Tibial artery (tissue), 4 donors: ENCODE data around the gene LFNG.
A peak's percentile ranks its signal among the peaks of the same experiment; 100 is the strongest.

Experiments
- DNase-seq, 2 donors: peaks; one replicate each; pipeline ENCODE4 v3.0.0-alpha.2; 2019
- H3K27ac ChIP-seq, 2 donors: fragments of 200-600 bp; sonication (generic) in 1 of 2; 1 replicate in 1 of 2; 2 replicates in 1 of 2; pipeline ENCODE4 v1.5.1; 2018 to 2019; ENCODE audit warnings: mild to moderate bottlenecking in 1 of 2
- H3K27me3 ChIP-seq, 2 donors: fragments of 200-600 bp; sonication (generic) in 1 of 2; one replicate each; pipeline versions ENCODE4 v1.5.1 to v1.6.0; 2016 to 2019
- H3K36me3 ChIP-seq, 3 donors: fragments of 200-600 bp; sonication (generic) in 2 of 3; one replicate each; pipeline ENCODE4 v1.5.1; 2016 to 2019; ENCODE audit warnings: mild to moderate bottlenecking in 2 of 3
- H3K4me1 ChIP-seq, 4 donors: fragments of 200-600 bp; sonication (generic) in 2 of 4; 1 replicate in 3 of 4; 2 replicates in 1 of 4; pipeline ENCODE4 v1.5.1; 2016 to 2019
- H3K4me3 ChIP-seq, 2 donors: fragments of 200-600 bp; sonication (generic) in 1 of 2; 1 replicate in 1 of 2; 2 replicates in 1 of 2; pipeline ENCODE4 v1.5.1; 2018 to 2019; ENCODE audit warnings: mild to moderate bottlenecking in 2 of 2
- H3K9me3 ChIP-seq, 3 donors: fragments of 200-600 bp; sonication (generic) in 1 of 3; one replicate each; pipeline ENCODE4 v1.5.1; 2016 to 2019
- CTCF ChIP-seq, 2 experiments: fragments of 200-600 bp in 1 of 2; fragments of 450-650 bp in 1 of 2; IDR thresholded peaks; one replicate each; pipeline ENCODE4 v1.5.1; 2017 to 2019; ENCODE audit warnings: antibody characterized with exemption in 2 of 2, mild to moderate bottlenecking in 1 of 2, moderate library complexity in 1 of 2
- intact Hi-C: fragments of 100-400 bp; cut with DNase I; formaldehyde crosslinking; loops from one replicate; pipeline ENCODE4 v1.15.0; 2023; ENCODE audit warnings: low total_unique reads

Gene LFNG

GRCh38 chr7:2545746-2546425, 26.3 kb downstream of the LFNG start:
- Histone ChIP-seq H3K4me1 (no peaks in the 10 kb centered on the region), H3K36me3 (peaks cover 62 to 92% (median 79%) of the 10 kb centered on the region in 3 donors), H3K27ac (no peak overlapping the region), H3K27me3 (no peaks in the 10 kb centered on the region), H3K9me3 (no peaks in the 10 kb centered on the region), H3K4me3 (no peak overlapping the region)
- no peak for TF ChIP-seq CTCF (IDR thresholded peaks at IDR 0.05)
- intact Hi-C loops, result no loop called here
- DNase-seq, result peak in 1 of 2 donors; percentile 52

DNA sequence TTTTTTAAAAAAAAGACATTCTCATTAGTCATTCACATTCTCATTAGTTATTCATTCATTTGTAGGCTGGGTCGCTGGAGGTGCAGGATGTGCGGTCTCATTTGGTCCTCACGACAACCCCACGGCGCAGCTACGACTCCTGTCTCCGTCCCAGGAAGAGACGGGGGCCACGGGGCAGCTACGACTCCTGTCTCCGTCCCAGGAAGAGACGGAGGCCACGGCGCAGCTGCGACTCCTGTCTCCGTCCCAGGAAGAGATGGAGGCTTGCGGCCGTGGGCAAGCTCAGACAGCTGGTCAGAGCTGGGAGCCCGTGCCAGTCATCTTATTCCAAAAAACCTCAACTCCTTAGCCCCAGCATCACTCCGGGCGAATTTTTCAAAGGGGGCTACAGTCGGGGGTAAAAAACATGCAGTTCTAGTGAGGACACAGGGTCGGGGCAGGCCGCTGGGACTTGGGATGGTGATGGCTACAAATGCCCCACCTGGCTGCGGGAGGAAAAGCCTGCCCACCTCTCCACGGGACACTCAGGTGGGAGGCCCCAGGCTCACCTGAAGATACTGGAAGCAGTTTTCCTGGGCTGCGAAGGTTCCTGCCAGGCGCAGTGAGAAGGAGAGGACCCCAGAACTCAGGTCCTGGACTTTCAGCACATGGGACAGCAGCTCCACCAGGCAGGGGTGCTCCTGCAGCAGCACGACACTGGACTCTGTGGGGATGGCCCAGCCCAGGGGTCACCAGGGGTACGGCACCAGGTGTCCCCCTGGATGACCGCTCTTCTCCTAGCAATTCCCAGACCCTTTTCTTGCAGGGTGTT, 27.4 kb downstream of the LFNG start:
- peak in 1 of 2 donors; percentile 54 for DNase-seq
- no peaks in the 10 kb centered on the region for H3K27me3 ChIP-seq
- H3K9me3 ChIP-seq, result no peaks in the 10 kb centered on the region
- intact Hi-C loops, result no loop called here
- no peaks in the 10 kb centered on the region for H3K4me1 ChIP-seq
- TF ChIP-seq CTCF (IDR thresholded peaks at IDR 0.05), result no peak
- no peak overlapping the region for H3K27ac ChIP-seq
- H3K36me3 ChIP-seq, result peaks cover 52 to 81% (median 68%) of the 10 kb centered on the region in 3 donors
- H3K4me3 ChIP-seq, result no peak overlapping the region

- DNase-seq, result no peak
- intact Hi-C loops, result no loop called here
Measured at GRCh38 chr7:2551418-2551817, 31.8 kb downstream of the LFNG start.

DNA sequence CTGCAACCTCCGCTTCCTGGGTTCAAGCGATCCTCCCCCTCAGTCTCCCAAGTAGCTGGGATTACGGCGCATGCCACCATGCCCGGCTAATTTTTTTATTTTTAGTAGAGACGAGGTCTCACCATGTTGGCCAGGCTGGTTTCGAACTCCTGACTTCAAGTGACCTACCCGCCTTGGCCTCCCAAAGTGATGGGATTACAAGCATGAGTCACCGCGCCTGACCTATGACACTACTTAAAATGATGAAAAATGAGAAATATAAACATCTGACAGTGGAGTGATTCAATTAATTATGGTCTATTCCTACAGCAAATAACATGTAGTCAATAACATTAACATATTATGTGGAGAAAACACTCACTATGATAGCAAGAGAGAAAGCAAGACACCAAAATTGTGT, 33.5 kb downstream of the LFNG start:
- Histone ChIP-seq H3K4me1 (peaks cover 0 to 26% (median 19%) of the 10 kb centered on the region in 4 donors), H3K4me3 (no peak overlapping the region), H3K27ac (no peak overlapping the region), H3K9me3 (no peaks in the 10 kb centered on the region), H3K27me3 (no peaks in the 10 kb centered on the region), H3K36me3 (peaks cover 0 to 20% (median 12%) of the 10 kb centered on the region in 3 donors)
- DNase-seq, result peak in 1 of 2 donors; percentile 39
- no peak for TF ChIP-seq CTCF (IDR thresholded peaks at IDR 0.05)
- intact Hi-C loops, result no loop called here

More at GRCh38 chr7:2551418-2551817, 31.8 kb downstream of the LFNG start:
- no peaks in the 10 kb centered on the region for H3K9me3 ChIP-seq
- peaks cover 0 to 21% (median 17%) of the 10 kb centered on the region in 4 donors for H3K4me1 ChIP-seq
- no peak overlapping the region for H3K4me3 ChIP-seq
- H3K36me3 ChIP-seq, result peaks cover 15 to 37% (median 27%) of the 10 kb centered on the region in 3 donors
- no peak for TF ChIP-seq CTCF (IDR thresholded peaks at IDR 0.05)
- H3K27me3 ChIP-seq, result no peaks in the 10 kb centered on the region
- H3K27ac ChIP-seq, result no peak overlapping the region

DNA sequence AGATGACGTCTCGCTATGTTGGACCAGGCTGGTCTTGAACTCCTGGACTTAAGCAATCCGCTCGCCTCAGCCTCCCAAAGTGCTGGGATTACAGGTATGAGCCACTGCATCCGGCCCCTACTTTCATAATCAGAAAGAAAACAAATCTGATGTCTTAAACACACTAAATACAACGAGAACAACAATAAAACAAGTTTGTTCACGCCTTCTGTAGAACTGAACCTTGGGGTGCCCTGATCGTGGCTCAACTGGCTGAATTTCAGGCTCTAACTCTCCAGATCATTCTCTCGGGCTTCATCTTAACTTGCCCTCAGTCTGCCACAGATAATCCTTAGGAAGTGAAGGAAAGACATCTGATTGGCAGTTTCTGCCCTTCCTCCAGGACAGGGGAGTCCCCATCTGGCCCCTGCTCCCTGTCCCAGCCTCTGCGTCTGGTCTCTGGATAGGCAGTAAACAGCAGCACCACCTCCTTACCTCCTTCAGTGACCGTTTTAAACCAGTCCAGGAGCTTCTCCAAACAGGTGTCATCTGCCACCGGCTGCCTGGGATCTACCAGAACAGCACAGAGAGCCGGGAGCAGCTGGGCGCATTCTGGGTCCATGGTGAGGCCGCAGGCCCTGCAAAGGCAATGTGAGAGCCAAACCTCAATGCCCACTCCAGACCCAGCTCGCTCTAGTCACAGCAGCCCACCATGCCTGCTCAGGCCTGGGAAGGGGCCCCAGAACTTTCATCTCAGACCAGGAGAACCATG, 34.4 kb downstream of the LFNG start:
- no peak for TF ChIP-seq CTCF (IDR thresholded peaks at IDR 0.05)
- Histone ChIP-seq H3K27ac (peak overlapping the region in 1 of 2 donors; percentile 98), H3K9me3 (no peaks in the 10 kb centered on the region), H3K27me3 (no peaks in the 10 kb centered on the region), H3K4me3 (peak overlapping the region; percentile 97 to 98), H3K36me3 (peaks cover 0 to 12% (median 3%) of the 10 kb centered on the region in 3 donors), H3K4me1 (peaks cover 0 to 31% (median 23%) of the 10 kb centered on the region in 4 donors)
- DNase-seq, result peak in 1 of 2 donors; percentile 57
- intact Hi-C loops, result no loop called here
